Upper lobe of left lung (tissue), 6 donors: Measurements from ENCODE around the gene CPM. TPM values are rescaled to one million over a fixed set of nuclear protein-coding genes. Genes with fewer than 3 reads are reported as not detected.

Experiments
- ATAC-seq, 2 donors: fragments of 200-7000 bp; cut with Tn5 transposase; one replicate each; pipeline ENCODE4 v1.9.1; 2022; ENCODE audit warnings: mild to moderate bottlenecking in 2 of 2, moderate library complexity in 2 of 2; ENCODE audit not compliant: low FRiP score in 2 of 2
- DNase-seq, 2 donors: peaks; one replicate each; pipeline ENCODE4 v3.0.0-alpha.2; 2019 to 2020
- H3K27ac ChIP-seq, 4 donors: fragments of 200-600 bp; sonication (generic); one replicate each; pipeline ENCODE4 v1.5.1; 2016 to 2019
- H3K27me3 ChIP-seq, 4 donors: fragments of 200-600 bp; sonication (generic); one replicate each; pipeline ENCODE4 v1.5.1; 2017 to 2019
- H3K36me3 ChIP-seq, 4 donors: fragments of 200-600 bp; sonication (generic); one replicate each; pipeline ENCODE4 v1.5.1; 2016 to 2019
- H3K4me1 ChIP-seq, 4 donors: fragments of 200-600 bp; sonication (generic); one replicate each; pipeline ENCODE4 v1.5.1; 2018 to 2019
- H3K4me3 ChIP-seq, 4 donors: fragments of 200-600 bp; sonication (generic); one replicate each; pipeline ENCODE4 v1.5.1; 2017 to 2019; ENCODE audit warnings: mild to moderate bottlenecking in 2 of 4, moderate library complexity in 1 of 4
- H3K9me3 ChIP-seq, 4 donors: fragments of 200-600 bp; sonication (generic); one replicate each; pipeline ENCODE4 v1.5.1; 2018 to 2019
- CTCF ChIP-seq, 6 experiments: fragments of 450-650 bp in 4 of 6; fragments of 200-600 bp in 2 of 6; sonication (generic) in 2 of 6; IDR thresholded peaks; one replicate each; pipeline ENCODE4 v1.5.1; 2016 to 2019; ENCODE audit warnings: antibody characterized with exemption in 6 of 6
- EP300 ChIP-seq, 4 donors: sonication (generic); formaldehyde crosslinking; IDR thresholded peaks; one replicate each; pipeline ENCODE4 v1.5.1; 2017; ENCODE audit warnings: antibody characterized with exemption in 4 of 4, control low read depth in 2 of 4
- POLR2A ChIP-seq, 4 donors: fragments of 450-650 bp; IDR thresholded peaks; one replicate each; pipeline ENCODE4 v1.5.1; 2016 to 2017; ENCODE audit warnings: antibody characterized with exemption in 4 of 4, mild to moderate bottlenecking in 2 of 4
- POLR2AphosphoS5 ChIP-seq, 2 donors: sonication (generic); formaldehyde crosslinking; IDR thresholded peaks; one replicate each; pipeline ENCODE4 v1.5.1; 2017; ENCODE audit warnings: antibody characterized with exemption in 2 of 2
- WGBS, 2 donors: methylation state at CpG; one replicate each; pipeline ENCODE4 v1.1.5; 2017 to 2018; 5-methylcytosine and 5-hydroxymethylcytosine counted together
- total RNA-seq, 6 donors: library from RNA; depleted of rRNA in 4 of 6; stranded (reverse); fragments of >200 nt in 4 of 6; gene quantifications; one replicate each; pipeline versions ENCODE4 v1.1.0 to v1.2.1, GENCODE V29; 2016 to 2021
- donor health status: DM: no; HTN: no; CAD: no; lungs with moderate emphysema.
- donor health status: DM: no; HTN: yes; CAD: no; lungs with severe emphysema.

The CPM gene
- total RNA-seq, 6 donors from 2014 or later = 143 to 393 (median 303) TPM

- Histone ChIP-seq H3K9me3 (no peaks in the 10 kb centered on the region), H3K4me1 (peaks cover 9 to 30% (median 19%) of the 10 kb centered on the region in 4 donors), H3K27ac (no peak overlapping the region), H3K36me3 (no peaks in the 10 kb centered on the region), H3K4me3 (no peak overlapping the region), H3K27me3 (no peaks in the 10 kb centered on the region)
- no peak for DNase-seq
- WGBS, 2 donors = 79 to 91% methylated on average over 2 of the region's 2 CpGs
- no peak for ATAC-seq
- TF ChIP-seq CTCF (IDR thresholded peaks at IDR 0.05) (no peak), POLR2AphosphoS5 (IDR thresholded peaks at IDR 0.05) (no peak), EP300 (IDR thresholded peaks at IDR 0.05) (no peak), POLR2A (IDR thresholded peaks at IDR 0.05) (no peak)
These were observed 31.8 kb downstream of the CPM start for GRCh38 chr12:68901145-68901544.

DNA sequence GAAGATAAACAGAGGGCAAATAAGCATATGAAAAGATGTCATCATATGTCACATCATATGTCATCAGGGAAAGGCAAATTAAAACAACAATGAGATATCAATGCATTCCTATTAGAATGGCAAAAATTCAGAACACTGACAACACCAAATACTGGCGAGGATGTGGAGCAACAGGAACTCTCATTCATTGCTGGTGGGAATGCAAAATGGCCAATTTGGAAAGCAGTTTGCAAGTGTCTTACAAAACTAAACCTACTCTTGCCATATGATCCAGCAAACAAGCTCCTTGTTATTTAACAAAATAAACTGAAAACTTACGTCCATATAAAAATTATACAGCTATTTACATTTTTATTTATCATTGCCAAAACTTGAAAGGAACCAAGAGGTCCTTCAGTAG lies 32.7 kb downstream of the CPM start:
- no peak for ATAC-seq
- peaks cover 0 to 5% (median 2%) of the 10 kb centered on the region in 4 donors for H3K36me3 ChIP-seq

DNA sequence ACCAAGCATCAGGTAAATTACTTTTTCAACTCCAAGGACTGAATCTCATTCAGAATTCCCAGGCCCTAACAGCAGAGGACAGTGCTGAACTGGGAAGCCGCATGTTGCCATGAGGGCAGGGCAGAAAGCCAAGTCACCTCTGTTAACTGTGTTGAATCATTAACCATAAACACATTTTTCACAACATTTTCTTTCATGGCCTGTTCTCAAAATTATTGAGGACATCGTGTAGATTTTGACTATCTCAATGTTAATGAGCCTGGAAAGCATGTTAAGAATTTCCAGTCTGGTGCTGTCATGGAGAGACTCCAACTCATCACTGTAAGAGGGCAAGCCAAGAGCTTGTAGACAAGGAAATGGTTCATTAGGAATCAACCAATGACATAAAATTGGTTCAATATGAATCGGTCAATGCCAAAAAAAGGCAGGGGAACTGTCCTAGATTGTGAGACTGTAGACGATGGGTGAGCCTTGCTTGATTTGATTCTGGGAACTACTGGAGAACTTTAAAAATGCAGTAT lies 33.7 kb downstream of the CPM start:
- DNase-seq = peak in 1 of 2 donors; percentile 53
- H3K27me3 ChIP-seq = no peaks in the 10 kb centered on the region
- no peak overlapping the region for H3K27ac ChIP-seq
- H3K36me3 ChIP-seq = peaks cover 0 to 8% (median 2%) of the 10 kb centered on the region in 4 donors
- TF ChIP-seq POLR2AphosphoS5 (IDR thresholded peaks at IDR 0.05) (no peak), CTCF (IDR thresholded peaks at IDR 0.05) (peak in 5 of 6 experiments; percentile 15 to 26 (median 21)), EP300 (IDR thresholded peaks at IDR 0.05) (no peak), POLR2A (IDR thresholded peaks at IDR 0.05) (no peak)
- no peaks in the 10 kb centered on the region for H3K9me3 ChIP-seq
- 54% methylated on average over 4 of the region's 4 CpGs for WGBS, 2 donors
- H3K4me3 ChIP-seq = no peak overlapping the region
- H3K4me1 ChIP-seq = peaks cover 5 to 19% (median 16%) of the 10 kb centered on the region in 4 donors
- peak; percentile 63 to 69 for ATAC-seq

More for the DNA sequence above, 32.7 kb downstream of the CPM start:
- no peak overlapping the region for H3K27ac ChIP-seq
- no peak for TF ChIP-seq EP300 (IDR thresholded peaks at IDR 0.05)
- TF ChIP-seq CTCF (IDR thresholded peaks at IDR 0.05) = no peak
- TF ChIP-seq POLR2A (IDR thresholded peaks at IDR 0.05) = no peak
- no peak for TF ChIP-seq POLR2AphosphoS5 (IDR thresholded peaks at IDR 0.05)
- H3K4me1 ChIP-seq = peaks cover 5 to 22% (median 19%) of the 10 kb centered on the region in 4 donors
- no peak for DNase-seq
- H3K9me3 ChIP-seq = no peaks in the 10 kb centered on the region
- 39 to 70% methylated on average over 2 of the region's 2 CpGs for WGBS, 2 donors
- no peak overlapping the region for H3K4me3 ChIP-seq
- H3K27me3 ChIP-seq = no peaks in the 10 kb centered on the region

DNA sequence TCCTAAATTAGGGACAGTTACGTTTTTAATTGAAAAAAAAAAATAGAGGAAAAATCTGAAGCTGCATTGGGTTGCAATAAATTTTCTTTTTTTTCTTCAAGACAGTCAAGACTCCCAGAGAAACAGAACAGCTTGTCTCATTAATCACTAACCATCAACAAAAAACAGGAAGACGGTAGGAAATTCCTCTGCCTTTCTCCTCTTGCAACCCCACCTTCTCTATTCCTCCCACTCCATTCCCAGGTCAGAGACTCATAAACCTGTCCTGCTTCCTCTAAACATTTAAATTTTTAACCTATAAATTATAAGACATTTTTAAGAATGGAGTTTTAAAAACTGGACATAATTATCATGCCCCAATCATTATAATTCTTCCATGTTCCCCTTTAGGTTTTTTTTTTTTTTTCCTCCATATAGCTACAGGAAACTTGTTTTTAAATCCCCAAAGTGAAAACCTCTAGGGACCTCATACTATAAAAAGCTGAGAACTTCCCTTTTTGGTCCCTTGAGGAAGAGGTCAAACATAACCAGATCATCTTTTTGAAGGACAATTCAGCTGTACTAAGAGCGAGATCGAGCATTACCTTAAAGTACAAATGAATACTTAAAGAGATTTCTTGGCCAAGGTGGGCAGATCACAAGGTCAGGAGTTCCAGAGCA lies 36.0 kb downstream of the CPM start:
- no peak for TF ChIP-seq EP300 (IDR thresholded peaks at IDR 0.05)
- TF ChIP-seq CTCF (IDR thresholded peaks at IDR 0.05) = no peak
- TF ChIP-seq POLR2AphosphoS5 (IDR thresholded peaks at IDR 0.05) = no peak
- TF ChIP-seq POLR2A (IDR thresholded peaks at IDR 0.05) = no peak
- WGBS, 2 donors = 48 to 59% methylated on average over 4 of the region's 4 CpGs

More for the DNA sequence above, 36.0 kb downstream of the CPM start:
- Histone ChIP-seq H3K4me3 (no peak overlapping the region), H3K9me3 (no peaks in the 10 kb centered on the region), H3K27me3 (no peaks in the 10 kb centered on the region), H3K4me1 (peaks cover 5 to 26% (median 12%) of the 10 kb centered on the region in 4 donors), H3K27ac (no peak overlapping the region), H3K36me3 (peaks cover 0 to 8% (median 2%) of the 10 kb centered on the region in 4 donors)
- DNase-seq = no peak
- ATAC-seq = no peak
